H9 (cell line): ENCODE results near the gene ONECUT3. TPM values are rescaled to one million over a fixed set of nuclear protein-coding genes. Genes with fewer than 3 reads are reported as not detected.

ENCODE experiments used
- DNase-seq: peaks from one replicate; pipeline ENCODE4 v3.0.0-alpha.2; 2017
- H2AFZ ChIP-seq: one replicate; pipeline ENCODE4 v1.6.1; 2013; ENCODE audit warnings: mild to moderate bottlenecking, low read length, control low read depth, moderate library complexity
- H2AK5ac ChIP-seq: 2 replicates; pipeline ENCODE4 v1.6.1; 2013; ENCODE audit warnings: low read length, control low read depth, mixed read lengths; ENCODE audit not compliant: insufficient read length
- H2BK120ac ChIP-seq: one replicate; pipeline ENCODE4 v1.6.1; 2013; ENCODE audit warnings: low read depth, mild to moderate bottlenecking, low read length, control low read depth, inconsistent platforms; ENCODE audit not compliant: poor library complexity, severe bottlenecking
- H2BK12ac ChIP-seq: 2 replicates; pipeline ENCODE4 v1.6.1; 2013; ENCODE audit warnings: low read length, control low read depth, mixed read lengths, low read depth; ENCODE audit not compliant: insufficient read length
- H2BK15ac ChIP-seq: 2 replicates; pipeline ENCODE4 v1.6.1; 2013; ENCODE audit warnings: low read depth, low read length, control low read depth
- H2BK20ac ChIP-seq: one replicate; pipeline ENCODE4 v1.6.1; 2013; ENCODE audit warnings: low read depth, mild to moderate bottlenecking, low read length, control low read depth, inconsistent platforms; ENCODE audit not compliant: poor library complexity, severe bottlenecking
- H2BK5ac ChIP-seq: 2 replicates; pipeline ENCODE4 v1.6.1; 2013; ENCODE audit warnings: low read length, control low read depth, mixed read lengths; ENCODE audit not compliant: insufficient read length
- H3K14ac ChIP-seq: 2 replicates; pipeline ENCODE4 v1.6.1; 2013; ENCODE audit warnings: low read length, control low read depth; ENCODE audit not compliant: insufficient read depth
- H3K18ac ChIP-seq: 2 replicates; pipeline ENCODE4 v1.6.1; 2013; ENCODE audit warnings: low read depth, mild to moderate bottlenecking, mixed read lengths, low read length, control low read depth; ENCODE audit not compliant: insufficient read length
- H3K23ac ChIP-seq: 2 replicates; pipeline ENCODE4 v1.6.1; 2013; ENCODE audit warnings: low read length, control low read depth, mixed read lengths, low read depth; ENCODE audit not compliant: insufficient read length
- H3K23me2 ChIP-seq: 2 replicates; pipeline ENCODE4 v1.6.1; 2013; ENCODE audit warnings: low read depth, mild to moderate bottlenecking, mixed read lengths, low read length, control low read depth; ENCODE audit not compliant: insufficient read length, poor library complexity, severe bottlenecking
- H3K27ac ChIP-seq: 2 replicates; pipeline ENCODE4 v1.5.1; 2013; ENCODE audit warnings: low read length, control low read depth, mixed read lengths, low read depth; ENCODE audit not compliant: insufficient read length
- H3K27me3 ChIP-seq: 2 replicates; pipeline ENCODE4 v1.6.1; 2013; ENCODE audit warnings: low read length, control low read depth, inconsistent platforms; ENCODE audit not compliant: insufficient read depth
- H3K4ac ChIP-seq: 2 replicates; pipeline ENCODE4 v1.6.1; 2013; ENCODE audit warnings: low read depth, mild to moderate bottlenecking, control low read depth, inconsistent platforms, low read length, moderate library complexity
- H3K4me1 ChIP-seq: 2 replicates; pipeline ENCODE4 v1.6.1; 2013; ENCODE audit warnings: low read length, control low read depth, inconsistent platforms; ENCODE audit not compliant: insufficient read depth
- H3K4me2 ChIP-seq: 2 replicates; pipeline ENCODE4 v1.6.1; 2013; ENCODE audit warnings: low read length, control low read depth, mixed read lengths; ENCODE audit not compliant: insufficient read length, insufficient read depth
- H3K56ac ChIP-seq: 2 replicates; pipeline ENCODE4 v1.6.1; 2013; ENCODE audit warnings: low read depth, mild to moderate bottlenecking, mixed read lengths, low read length, control low read depth; ENCODE audit not compliant: insufficient read length
- H3K79me1 ChIP-seq: 2 replicates; pipeline ENCODE4 v1.6.1; 2013; ENCODE audit warnings: low read depth, mild to moderate bottlenecking, moderate library complexity, low read length, control low read depth, inconsistent platforms; ENCODE audit not compliant: insufficient read depth, poor library complexity, severe bottlenecking
- H3K79me2 ChIP-seq: 2 replicates; pipeline ENCODE4 v1.6.1; 2013; ENCODE audit warnings: low read length, control low read depth, inconsistent platforms; ENCODE audit not compliant: insufficient read depth
- H3K9ac ChIP-seq: 2 replicates; pipeline ENCODE4 v1.6.1; 2013; ENCODE audit warnings: low read length, control low read depth, mixed read lengths; ENCODE audit not compliant: insufficient read length; ENCODE audit errors: extremely low read depth
- H3K9me3 ChIP-seq: one replicate; pipeline ENCODE4 v1.6.1; 2013; ENCODE audit warnings: low read depth, low read length, inconsistent platforms; ENCODE audit not compliant: control insufficient read depth
- H3T11ph ChIP-seq: one replicate; pipeline ENCODE4 v1.6.1; 2013; ENCODE audit warnings: mild to moderate bottlenecking, low read length, control low read depth, inconsistent platforms
- H4K20me1 ChIP-seq: one replicate; pipeline ENCODE4 v1.6.1; 2013; ENCODE audit not compliant: control insufficient read depth, insufficient read length, insufficient read depth
- H4K5ac ChIP-seq: 2 replicates; pipeline ENCODE4 v1.6.1; 2013; ENCODE audit warnings: low read depth, mild to moderate bottlenecking, mixed read lengths, low read length, control low read depth; ENCODE audit not compliant: insufficient read length
- H4K8ac ChIP-seq: replicated peaks from 2 replicates; pipeline ENCODE4 v1.6.1; 2013; ENCODE audit warnings: low read length, control low read depth, mixed read lengths, low read depth; ENCODE audit not compliant: insufficient read length
- H4K91ac ChIP-seq: 2 replicates; pipeline ENCODE4 v1.6.1; 2013; ENCODE audit warnings: low read depth, mild to moderate bottlenecking, moderate library complexity, mixed read lengths, low read length, control low read depth; ENCODE audit not compliant: insufficient read length
- H3K27ac Mint-ChIP-seq, 3 experiments: 2 replicates in 2 of 3; 3 replicates in 1 of 3; pipeline ENCODE4 v1.8.0; 2020 to 2021; ENCODE audit warnings: mixed read lengths in 3 of 3, mild to moderate bottlenecking in 1 of 3, moderate library complexity in 1 of 3
- H3K27me3 Mint-ChIP-seq: 2 replicates; pipeline ENCODE4 v1.8.0; 2021; ENCODE audit warnings: low read depth, mild to moderate bottlenecking, moderate library complexity, mixed read lengths
- H3K36me3 Mint-ChIP-seq, 3 experiments: 2 replicates in 2 of 3; 3 replicates in 1 of 3; pipeline ENCODE4 v1.8.0; 2020 to 2021; ENCODE audit warnings: low read depth in 3 of 3, mixed read lengths in 3 of 3; ENCODE audit not compliant: insufficient read depth in 1 of 3
- H3K4me1 Mint-ChIP-seq, 2 experiments: 2 replicates each; pipeline ENCODE4 v1.8.0; 2020; ENCODE audit warnings: mixed read lengths in 2 of 2
- H3K4me3 Mint-ChIP-seq, 2 experiments: 2 replicates in 1 of 2; 3 replicates in 1 of 2; pipeline ENCODE4 v1.8.0; 2020 to 2021; ENCODE audit warnings: mild to moderate bottlenecking in 2 of 2, mixed read lengths in 2 of 2, moderate library complexity in 1 of 2
- H3K9me3 Mint-ChIP-seq, 2 experiments: 2 replicates in 1 of 2; 3 replicates in 1 of 2; pipeline ENCODE4 v1.8.0; 2020; ENCODE audit warnings: mild to moderate bottlenecking in 2 of 2, mixed read lengths in 2 of 2, moderate library complexity in 1 of 2
- WGBS: extraction: QIAGEN DNeasy Blood & Tissue Kit; methylation state at CpG from one replicate; pipeline ENCODE4 v1.1.7; 2013; ENCODE audit warnings: missing lambda C conversion rate, low lambda C conversion rate, mixed read lengths; ENCODE audit not compliant: insufficient read length; ENCODE audit errors: extremely low coverage; 5-methylcytosine and 5-hydroxymethylcytosine counted together
- total RNA-seq: library from RNA; stranded (reverse); gene quantifications from 2 replicates; pipeline ENCODE4 v1.2.1, GENCODE V29; 2021
- TF ChIP-seq, protein P1 (sequence below): fragments of 200-600 bp; sonication (generic); conservative IDR thresholded peaks from 3 replicates; pipeline ENCODE4 v1.8.0; 2021; ENCODE audit warnings: antibody characterized with exemption, mild to moderate bottlenecking

ONECUT3 gene
- total RNA-seq, 1 experiment from 2014 or later = 0.04 TPM

DNA sequence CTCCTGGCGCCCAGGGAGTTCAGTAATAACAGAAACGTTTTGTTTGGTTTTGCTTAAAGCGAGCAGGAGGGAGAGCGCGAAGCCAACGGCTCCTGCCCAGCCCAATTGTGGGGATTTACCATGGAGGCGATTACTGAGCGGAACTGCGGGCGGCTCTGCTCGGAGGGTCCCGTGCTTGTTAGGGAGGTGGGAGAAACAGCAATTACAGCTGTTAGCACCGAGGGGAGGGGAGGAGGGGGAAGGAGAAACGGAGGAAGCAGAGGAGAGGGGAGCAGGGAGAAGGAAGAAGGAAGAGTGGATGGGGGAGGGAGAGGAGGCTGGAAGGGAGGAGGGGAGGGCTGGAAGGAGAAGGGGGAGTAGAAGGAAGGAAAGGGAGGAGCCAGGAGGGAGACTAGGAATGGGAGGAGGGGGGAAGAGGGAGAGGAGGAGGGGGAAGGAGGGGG, 7.7 kb upstream of the ONECUT3 start:
- Histone ChIP-seq H2BK20ac (no peak overlapping the region), H3K18ac (no peak overlapping the region), H2BK15ac (no peak overlapping the region), H4K20me1 (no peaks in the 10 kb centered on the region), H4K91ac (no peak overlapping the region), H4K5ac (no peak overlapping the region), H3K23ac (no peak overlapping the region), H2BK5ac (no peak overlapping the region), H3K4me1 (no peaks in the 10 kb centered on the region; the same call in 1 of the 2 replicates), H3K9ac (no peak overlapping the region), H3K4me2 (peak overlapping the region; percentile 66), H3K9me3 (no peaks in the 10 kb centered on the region), H3K4ac (no peak overlapping the region), H3K79me2 (no peaks in the 10 kb centered on the region), H3K56ac (no peak overlapping the region), H3T11ph (no peak overlapping the region), H3K23me2 (peaks cover 22% of the 10 kb centered on the region), H3K14ac (no peak overlapping the region; the same call in 1 of the 2 replicates), H2BK120ac (no peak overlapping the region), H3K27me3 (peaks cover 49% of the 10 kb centered on the region), H3K27ac (no peak overlapping the region), H3K79me1 (no peaks in the 10 kb centered on the region), H2AK5ac (no peak overlapping the region), H2AFZ (no peak overlapping the region), H4K8ac (no peak overlapping the region), H2BK12ac (no peak overlapping the region)
- Mint-ChIP-seq H3K4me1 (peaks cover 9 to 22% of the 10 kb centered on the region in 2 experiments), H3K9me3 (peaks cover 0 to under 1% of the 10 kb centered on the region in 2 experiments; a peak in 1 of 5 replicates), H3K36me3 (no peaks in the 10 kb centered on the region), H3K27ac (no peak overlapping the region), H3K27me3 (peaks cover 95% of the 10 kb centered on the region), H3K4me3 (peak overlapping the region in 1 of 2 experiments; percentile 71; a peak in 3 of 5 replicates)
- DNase-seq = no peak
- TF ChIP-seq, protein P1, sequence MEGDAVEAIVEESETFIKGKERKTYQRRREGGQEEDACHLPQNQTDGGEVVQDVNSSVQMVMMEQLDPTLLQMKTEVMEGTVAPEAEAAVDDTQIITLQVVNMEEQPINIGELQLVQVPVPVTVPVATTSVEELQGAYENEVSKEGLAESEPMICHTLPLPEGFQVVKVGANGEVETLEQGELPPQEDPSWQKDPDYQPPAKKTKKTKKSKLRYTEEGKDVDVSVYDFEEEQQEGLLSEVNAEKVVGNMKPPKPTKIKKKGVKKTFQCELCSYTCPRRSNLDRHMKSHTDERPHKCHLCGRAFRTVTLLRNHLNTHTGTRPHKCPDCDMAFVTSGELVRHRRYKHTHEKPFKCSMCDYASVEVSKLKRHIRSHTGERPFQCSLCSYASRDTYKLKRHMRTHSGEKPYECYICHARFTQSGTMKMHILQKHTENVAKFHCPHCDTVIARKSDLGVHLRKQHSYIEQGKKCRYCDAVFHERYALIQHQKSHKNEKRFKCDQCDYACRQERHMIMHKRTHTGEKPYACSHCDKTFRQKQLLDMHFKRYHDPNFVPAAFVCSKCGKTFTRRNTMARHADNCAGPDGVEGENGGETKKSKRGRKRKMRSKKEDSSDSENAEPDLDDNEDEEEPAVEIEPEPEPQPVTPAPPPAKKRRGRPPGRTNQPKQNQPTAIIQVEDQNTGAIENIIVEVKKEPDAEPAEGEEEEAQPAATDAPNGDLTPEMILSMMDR = no peak
- WGBS = no CpG with 5 or more reads among the region's 14 CpGs
